HG03342 (cell line): ENCODE results near the gene CASP2.
"Not testable (repeated sequence)": the region's sequence is repeated elsewhere in the genome, so short reads cannot be mapped to it uniquely, and the experiment has no call there.

ENCODE experiments used
- ATAC-seq: cut with Tn5 transposase; IDR thresholded peaks from one replicate; pipeline ENCODE4 v1.9.1; 2021; ENCODE audit warnings: mild to moderate bottlenecking, moderate library complexity; ENCODE audit not compliant: unreplicated experiment

CASP2 gene

DNA sequence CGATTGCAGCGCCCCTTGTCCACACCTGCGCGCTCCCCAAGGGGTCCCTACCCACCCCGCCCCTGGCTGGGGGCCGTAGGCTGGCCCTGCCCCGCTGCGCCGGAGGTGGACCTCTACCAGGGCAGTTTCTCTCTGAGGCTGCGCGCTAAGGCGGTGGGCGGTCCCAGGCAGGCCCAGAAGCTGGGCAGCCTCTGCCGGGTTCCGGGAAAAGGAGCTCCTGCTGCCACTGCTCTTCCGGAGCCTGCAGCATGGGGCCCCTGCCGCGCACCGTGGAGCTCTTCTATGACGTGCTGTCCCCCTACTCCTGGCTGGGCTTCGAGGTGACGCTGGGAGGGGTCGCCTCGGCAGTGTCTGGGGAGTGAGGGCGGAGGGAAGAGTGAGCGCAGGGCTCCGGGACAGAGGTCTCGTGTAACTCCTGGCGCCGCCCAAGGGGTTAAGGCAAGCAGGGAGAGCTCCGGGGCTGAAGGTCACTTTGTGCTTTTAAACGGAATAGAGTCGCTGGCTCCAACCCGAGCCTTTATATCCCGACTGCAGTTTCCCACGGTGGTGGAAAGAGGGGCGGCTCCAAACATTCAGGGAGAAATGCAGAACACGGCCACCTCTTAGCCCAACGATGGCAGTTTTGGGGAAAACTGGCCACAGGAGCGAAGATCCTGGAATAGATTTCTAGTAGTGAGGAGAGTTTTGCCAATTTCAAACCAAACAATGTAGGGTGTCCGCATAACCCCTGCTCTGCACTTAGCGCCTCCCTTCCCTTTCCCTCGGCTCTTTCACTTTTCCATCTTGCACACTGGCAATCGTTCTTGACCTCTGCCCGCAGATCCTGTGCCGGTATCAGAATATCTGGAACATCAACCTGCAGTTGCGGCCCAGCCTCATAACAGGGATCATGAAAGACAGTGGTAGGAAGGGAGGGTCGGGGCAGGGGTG, 24.6 kb upstream of the CASP2 start, which contains the start of gene GSTK1:
Gene GSTK1, plus strand, starts transcription at position 176 of the 930 bp plus-strand sequence. Its CDS starts 73 bp downstream, at position 249.
- peak; percentile 89 for ATAC-seq

DNA sequence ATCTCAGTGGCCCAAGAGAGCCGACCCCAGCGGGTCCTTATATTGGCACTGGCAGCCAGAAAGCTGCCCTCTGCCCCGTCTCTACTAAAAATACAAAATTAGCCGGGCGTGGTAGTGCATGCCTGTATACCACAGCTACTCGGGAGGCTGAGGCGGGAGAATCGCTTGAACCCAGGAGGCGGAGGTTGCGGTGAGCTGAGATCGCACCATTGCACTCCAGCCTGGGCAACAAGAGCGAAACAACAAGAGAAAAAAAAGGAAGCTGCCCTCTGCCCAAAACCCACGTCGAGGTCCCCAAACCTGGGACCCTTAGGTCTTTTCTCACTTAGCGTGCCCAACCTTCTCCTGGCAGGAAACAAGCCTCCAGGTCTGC, 24.0 kb upstream of the CASP2 start:
- ATAC-seq, result not testable (repeated sequence)

DNA sequence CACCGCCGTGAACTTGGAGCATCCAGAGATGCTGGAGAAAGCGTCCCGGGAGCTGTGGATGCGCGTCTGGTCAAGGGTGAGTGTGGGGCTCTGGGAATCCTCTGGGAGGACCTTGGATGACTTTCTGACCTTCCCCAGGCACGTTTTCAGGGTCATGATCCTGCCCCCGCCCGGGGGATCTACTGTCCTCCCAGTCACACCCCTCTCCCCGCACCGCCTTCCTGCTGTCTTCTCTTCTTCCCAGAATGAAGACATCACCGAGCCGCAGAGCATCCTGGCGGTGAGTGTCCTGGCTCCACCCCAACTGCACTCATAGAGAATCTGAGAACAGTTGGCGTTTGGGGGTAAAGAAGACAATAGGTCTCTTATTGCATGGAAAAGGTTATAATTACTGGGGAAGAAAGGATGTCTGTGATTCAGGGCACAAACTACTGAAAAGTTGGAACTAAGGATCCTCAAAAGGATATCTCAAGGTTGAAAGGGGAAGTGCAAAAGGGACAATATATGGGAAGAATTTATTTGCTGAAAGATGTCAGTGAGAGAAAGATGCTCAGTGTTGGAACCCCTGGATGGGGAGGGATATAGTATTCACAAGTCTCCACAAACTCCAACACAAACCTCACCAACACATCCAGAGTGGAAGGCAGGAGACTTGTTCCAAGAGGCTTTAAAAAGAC, 23.0 kb upstream of the CASP2 start:
- ATAC-seq, result no peak

DNA sequence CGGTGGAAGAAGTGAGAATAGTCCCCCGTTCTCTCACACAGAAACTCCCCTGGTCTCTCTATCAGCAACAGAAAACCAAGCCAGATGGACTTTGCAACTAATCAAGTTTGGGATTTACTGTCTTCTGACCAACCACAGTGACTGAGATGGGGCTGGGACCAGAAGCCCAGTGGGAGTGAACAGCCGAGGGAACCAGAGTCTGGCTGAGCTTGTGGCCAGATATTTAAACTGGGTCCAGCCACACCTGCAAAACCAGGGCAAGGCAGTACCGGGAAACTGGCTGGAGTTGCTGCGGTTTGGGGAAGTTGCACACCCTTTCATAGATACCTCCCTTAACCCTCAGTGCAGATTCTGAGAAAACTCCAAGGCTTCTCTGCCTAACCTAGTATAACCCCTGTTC, 18.9 kb upstream of the CASP2 start:
- no peak for ATAC-seq

DNA sequence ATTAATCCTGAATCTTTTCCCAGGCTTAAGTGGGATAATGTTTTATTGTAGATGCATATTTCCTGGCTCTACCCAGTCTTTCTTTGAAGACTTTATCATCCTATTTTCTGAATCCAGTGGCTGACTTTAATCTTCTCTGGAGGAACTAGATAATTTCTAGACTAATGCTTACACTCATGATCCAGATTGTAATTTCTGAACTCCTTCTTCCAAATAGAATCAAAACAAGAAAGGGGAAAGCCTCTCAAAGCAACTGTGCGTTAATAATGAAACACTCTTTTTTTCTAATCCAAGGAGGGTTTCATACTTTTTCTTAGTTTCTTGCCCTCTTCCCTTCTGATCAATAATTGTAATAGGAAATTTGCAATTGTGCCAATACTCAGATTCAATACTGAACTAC, 16.9 kb upstream of the CASP2 start:
- ATAC-seq, result no peak

DNA sequence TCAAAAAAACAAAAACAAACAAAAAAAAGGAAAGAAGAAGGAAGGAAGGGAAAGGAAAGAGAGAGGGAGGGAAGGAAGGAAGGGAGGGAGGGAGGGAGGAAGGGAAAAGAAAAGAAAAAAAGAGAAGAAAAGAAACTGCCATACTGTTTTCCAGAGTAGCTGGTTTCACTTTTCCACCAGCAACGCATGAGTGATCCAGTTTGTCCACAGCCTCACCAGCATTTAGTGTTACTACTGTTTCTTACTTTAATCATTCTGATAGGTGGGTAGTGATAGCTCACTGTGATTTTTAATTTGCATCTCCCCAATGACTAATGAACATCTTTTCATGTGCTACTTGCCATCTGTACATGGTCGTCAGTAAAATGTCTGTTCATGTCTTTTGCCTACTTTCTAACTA, 15.3 kb upstream of the CASP2 start:
- ATAC-seq, result no peak

DNA sequence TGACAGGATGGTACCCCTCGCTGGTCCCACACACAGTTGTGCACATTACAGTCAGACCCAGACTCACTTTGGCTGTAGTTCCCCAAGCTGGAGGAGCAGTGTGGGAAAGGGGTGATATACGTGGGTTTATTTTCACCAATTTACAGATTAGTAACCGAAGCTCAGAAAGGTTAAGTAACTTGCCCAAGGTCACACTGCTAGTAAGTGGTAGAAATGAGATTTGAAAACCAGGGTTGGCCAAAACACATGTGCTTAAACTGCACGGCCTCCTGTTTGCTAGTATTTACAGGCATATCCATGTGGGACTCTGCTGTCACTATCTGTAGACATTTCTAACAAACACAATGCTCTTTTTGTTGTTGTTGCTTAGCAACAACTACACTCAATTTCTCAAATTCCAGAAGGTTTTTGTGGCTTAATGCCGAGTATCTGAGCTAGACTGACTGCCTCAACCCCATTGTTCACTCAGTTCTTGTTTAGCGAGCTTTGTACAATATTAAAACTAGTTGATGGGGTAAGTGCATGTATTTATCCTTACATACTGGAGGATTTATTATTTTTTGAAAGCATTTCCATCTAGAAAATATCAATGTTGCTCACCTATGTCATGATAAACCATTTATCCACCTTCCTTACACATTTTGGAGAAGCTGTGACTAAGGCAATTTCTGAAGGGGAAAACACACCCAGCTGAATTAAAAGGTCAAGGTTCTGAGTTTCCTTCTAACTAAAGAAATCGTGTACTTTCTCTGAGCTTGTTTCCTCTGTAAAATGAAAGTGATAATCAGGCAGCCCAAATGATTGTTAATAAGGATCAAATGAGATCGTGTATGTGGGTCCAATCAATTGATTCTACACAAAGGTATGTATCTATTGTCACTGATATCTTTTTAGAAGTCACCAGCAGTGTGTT, 8.7 kb upstream of the CASP2 start:
- ATAC-seq, result no peak

DNA sequence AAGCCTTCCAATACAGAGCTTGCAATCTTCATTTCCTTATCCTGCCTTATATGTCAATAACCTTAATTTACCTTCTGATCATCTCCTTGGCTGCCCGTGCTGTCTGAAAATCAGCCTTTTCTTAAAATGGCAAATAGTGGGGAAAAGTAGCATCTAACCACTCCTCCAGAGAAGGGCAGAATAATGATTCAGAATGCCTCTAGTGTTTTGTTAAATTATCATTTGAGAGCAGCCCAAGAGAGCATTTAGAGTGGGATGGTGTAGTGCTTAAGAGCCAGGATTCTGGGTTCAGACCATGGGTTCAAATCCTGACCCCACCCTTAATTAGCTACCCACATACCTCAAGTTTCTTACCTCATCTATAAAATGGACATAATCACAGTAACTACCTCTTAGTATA, 8.0 kb upstream of the CASP2 start:
- ATAC-seq, result no peak

DNA sequence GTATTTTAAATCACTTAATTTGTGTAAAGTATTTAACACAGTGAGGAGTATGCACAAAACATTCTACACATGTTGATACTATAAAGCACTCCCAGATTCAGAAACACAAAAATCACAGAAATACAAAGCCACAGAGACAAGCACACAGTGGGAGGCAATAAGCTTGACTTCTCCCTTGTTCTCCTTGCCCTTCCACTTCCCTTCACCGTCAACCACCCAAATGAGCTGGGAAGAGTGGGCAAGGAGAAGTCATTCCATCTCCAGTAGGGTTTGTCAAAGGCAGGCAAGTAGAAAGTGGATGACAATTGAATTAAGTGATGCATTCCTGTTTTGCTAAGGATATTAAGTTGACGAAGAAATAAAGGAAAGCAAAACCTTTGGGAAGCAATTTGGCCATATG, 7.6 kb upstream of the CASP2 start:
- no peak for ATAC-seq

DNA sequence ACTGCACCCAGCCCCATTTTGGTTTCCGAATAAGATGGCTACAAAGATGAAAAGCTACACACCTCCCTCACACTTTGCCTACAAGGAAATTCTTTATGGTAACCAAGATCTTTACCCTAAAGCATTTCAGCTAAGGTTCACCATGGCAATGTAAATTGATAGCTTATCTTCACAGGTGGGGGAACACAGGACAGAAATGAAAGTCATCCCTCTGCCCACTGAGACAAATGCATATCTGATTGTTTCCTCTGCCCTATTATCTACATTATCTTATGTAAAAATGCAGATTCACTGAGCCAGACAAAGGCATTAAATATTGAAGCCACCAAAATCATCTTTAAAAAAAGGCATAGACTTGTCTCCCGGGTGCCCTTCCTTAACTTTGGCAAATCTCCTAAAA, 6.6 kb upstream of the CASP2 start:
- ATAC-seq, result no peak

DNA sequence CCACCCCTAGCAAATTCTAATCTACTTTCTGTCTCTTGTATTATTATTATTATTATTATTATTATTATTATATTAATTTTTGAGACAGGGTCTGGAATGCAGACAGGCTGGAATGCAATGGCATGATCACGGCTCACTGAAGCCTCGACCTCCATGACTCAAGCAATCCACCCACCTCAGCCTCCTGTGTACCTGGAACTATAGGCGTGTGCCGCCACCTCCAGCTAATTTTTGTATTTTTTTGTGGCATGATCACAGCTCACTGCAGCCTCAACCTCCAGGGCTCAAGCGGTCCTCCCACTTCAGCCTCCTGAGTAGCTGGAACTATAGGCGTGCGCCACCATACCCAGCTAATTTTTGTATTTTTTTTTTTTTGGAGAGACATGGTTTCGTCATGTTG, 6.0 kb upstream of the CASP2 start:
- no peak for ATAC-seq

DNA sequence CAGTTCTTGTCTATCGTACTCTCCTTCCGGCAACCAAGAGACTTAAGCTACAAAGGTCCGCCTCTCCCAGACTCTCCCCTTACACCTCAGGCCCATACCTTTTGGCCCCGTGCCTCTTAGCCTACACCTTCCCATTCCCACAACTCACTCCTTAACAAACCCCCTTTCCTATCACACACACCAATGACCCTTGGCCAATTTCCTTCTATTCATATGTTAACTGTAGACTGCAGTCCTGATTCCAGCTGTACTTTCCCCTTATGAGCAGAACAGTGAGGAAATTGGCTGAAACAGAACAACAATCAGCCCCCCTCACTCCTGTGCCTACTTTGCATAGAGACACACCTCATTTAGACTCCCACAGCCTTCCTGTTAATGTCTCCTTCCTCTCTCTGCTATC, 4.8 kb upstream of the CASP2 start:
- no peak for ATAC-seq

DNA sequence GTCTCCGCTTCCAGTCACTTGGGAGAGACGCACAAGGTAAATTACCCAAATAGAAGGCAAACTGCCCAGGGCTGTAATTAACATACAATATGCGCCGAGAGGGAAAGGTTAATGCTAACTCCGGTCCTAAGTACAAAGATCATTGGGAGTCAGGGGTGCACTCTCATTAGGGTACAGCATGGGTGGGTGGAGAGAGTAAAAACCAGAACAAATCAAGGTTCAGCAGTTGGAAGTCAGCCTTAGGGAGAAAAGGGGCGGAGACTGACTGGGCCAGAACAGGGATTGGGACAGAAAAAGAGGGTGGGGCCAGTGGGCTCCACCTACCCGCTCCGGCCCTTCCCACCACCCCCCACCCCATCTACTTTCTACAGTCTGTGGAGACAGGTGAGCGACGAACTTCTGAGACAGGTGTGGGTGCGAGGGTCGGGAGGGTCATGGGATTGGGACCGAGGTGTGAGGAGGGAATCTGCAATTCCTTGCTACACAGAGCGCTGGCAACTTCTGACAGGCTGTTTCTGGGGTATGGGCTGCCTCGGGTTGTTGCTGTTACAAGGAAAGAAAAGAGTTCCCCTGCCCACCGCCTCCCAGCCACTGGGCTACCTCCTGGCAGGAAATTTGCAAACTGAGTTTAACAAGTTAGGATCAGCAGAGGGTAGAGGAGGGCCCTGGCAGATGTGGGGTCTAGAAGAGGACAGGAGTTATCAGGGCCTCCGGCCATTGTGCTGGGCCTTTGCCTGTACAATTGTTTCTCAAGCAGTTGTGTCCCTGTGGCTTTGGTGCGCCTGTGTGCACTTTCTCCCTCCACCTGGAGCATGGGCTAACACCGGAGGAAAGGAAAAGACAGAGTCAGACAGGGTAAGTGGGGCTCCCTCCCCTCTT, 3.3 kb upstream of the CASP2 start, which contains the start of gene TMEM139:
Gene TMEM139, plus strand, starts transcription at position 368 of the 879 bp plus-strand sequence. CDS start 1,000 bp downstream, outside the sequence.
- no peak for ATAC-seq

DNA sequence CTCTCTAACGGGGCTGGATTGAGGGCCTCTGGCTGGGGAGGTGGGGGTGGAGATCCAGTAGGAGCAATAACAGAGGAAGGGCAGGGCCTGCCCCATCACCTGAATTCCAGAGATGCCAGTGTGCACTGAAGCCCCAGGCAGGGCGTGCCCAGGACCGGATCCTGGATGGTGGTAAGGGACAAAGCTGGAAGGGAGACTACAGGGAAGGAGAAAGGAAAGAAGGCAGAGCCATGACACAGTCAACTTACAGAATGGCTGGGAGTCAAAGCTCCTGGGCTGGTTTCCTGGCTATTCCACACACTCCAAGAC, 2.7 kb upstream of the CASP2 start:
- ATAC-seq, result no peak

DNA sequence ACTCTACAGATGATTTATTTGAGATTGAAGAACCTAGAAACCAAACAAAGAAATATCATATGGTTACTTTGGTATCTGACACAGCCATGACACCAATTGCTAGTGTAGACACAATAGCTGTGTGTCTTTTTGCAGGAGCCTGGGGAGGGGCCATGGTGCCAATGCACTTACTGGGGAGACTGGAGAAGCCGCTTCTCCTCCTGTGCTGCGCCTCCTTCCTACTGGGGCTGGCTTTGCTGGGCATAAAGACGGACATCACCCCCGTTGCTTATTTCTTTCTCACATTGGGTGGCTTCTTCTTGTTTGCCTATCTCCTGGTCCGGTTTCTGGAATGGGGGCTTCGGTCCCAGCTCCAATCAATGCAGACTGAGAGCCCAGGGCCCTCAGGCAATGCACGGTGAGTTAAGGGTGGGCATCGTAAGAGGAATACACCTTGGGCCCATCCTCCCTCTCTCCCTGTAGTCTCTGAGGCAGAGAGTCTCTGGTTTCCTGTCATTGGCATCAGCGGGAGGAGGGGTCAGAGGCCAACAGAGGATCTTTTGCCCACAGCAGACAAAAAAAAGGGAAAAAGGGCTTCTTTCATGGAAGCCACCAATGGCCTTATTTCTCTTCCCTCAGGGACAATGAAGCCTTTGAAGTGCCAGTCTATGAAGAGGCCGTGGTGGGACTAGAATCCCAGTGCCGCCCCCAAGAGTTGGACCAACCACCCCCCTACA, 2.2 kb upstream of the CASP2 start:
- ATAC-seq, result no peak

DNA sequence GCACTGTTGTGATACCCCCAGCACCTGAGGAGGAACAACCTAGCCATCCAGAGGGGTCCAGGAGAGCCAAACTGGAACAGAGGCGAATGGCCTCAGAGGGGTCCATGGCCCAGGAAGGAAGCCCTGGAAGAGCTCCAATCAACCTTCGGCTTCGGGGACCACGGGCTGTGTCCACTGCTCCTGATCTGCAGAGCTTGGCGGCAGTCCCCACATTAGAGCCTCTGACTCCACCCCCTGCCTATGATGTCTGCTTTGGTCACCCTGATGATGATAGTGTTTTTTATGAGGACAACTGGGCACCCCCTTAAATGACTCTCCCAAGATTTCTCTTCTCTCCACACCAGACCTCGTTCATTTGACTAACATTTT, 1.6 kb upstream of the CASP2 start:
- ATAC-seq, result no peak

DNA sequence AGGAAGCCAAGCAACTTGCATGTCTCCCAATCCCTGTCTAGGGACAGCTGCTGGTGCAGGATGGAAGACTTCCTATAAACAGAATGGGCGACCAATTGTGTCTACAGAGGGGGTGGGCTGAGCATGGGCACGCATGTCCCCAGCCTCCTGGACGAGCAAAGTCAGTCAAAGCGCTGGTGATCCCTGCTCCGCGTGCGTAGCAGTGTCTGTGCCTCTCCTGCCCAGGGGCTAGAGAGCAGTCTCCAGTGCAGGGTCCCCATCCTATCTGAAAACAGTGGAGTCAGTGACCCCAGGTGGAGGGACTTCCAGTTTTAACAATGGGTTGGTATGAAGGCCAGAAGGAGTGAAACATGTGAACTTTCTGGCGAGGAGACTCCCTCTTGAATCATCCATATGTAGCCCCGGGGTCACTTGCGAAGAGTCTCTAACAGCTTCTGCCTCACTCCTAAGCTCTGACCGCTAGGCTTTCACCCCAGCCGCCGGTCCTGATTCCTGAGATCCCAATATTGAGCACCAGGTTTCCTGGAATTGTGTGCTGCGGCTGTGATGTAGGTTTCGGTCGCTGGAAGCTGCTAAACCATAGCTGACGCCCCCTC, 714 bp upstream of the CASP2 start:
- no peak for ATAC-seq

DNA sequence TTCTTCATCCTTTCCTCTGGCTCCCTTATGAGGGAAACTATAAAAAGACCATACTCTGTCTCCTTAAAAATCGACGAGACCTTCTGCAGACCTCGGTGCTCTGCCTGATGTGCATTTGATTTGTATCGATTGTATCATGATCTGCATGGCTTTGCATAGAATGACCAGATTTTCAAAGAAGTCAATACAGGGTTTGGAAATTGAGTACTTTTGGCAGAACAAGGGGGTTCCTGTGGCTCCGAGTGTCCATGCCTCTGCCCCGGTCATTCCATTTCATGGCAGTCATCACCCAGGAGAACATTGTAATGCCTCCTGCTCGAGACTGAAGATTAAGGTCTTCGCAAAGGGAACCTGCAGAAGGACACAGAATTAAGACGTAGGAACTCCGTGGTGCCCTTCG, 685 bp downstream of the CASP2 start:
- ATAC-seq, result no peak

DNA sequence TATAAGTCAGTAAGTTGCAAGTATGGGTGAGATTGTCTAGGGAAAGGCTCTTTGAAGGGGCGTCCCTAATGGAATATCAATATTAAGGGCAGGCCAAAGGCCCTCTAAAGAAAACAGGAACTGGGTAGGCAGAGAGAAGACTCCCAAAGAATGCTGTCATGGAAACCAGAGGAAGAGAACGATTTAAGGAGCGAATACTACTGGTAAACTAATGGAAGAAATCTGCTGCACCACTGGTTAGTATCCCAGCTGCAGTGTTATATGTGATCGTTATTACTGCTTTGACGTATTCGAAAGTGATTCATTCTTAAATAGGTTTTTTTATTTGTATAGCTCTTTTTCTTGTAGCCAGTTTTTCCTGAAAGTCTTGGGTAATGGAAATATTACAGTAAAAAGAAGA, 1.3 kb downstream of the CASP2 start:
- ATAC-seq, result no peak
